ENCODE measurements around the gene LMF1.

LMF1 gene

GRCh38 chr16:977081-977701 is 6.4 kb upstream of the LMF1 start:
- H3K4me3 ChIP-seq (ENCODE audit: low read depth, low read length), result no peak overlapping the region
- no peak for TF ChIP-seq CTCF (IDR thresholded peaks at IDR 0.05; ENCODE audit: control insufficient read depth, extremely low read depth, insufficient read depth)
- no peak for DNase-seq (ENCODE audit: low read depth)

GRCh38 chr16:976389-976931 is 5.7 kb upstream of the LMF1 start:
- H3K4me3 ChIP-seq (ENCODE audit: low read depth, low read length), result no peak overlapping the region
- TF ChIP-seq CTCF (IDR thresholded peaks at IDR 0.05; ENCODE audit: control insufficient read depth, extremely low read depth, insufficient read depth), result no peak
- no peak for DNase-seq (ENCODE audit: low read depth)

GRCh38 chr16:975291-975690 is 4.5 kb upstream of the LMF1 start:
- no peak for TF ChIP-seq CTCF (IDR thresholded peaks at IDR 0.05; ENCODE audit: control insufficient read depth, extremely low read depth, insufficient read depth)
- H3K4me3 ChIP-seq (ENCODE audit: low read depth, low read length), result no peak overlapping the region
- DNase-seq (ENCODE audit: low read depth), result no peak

- H3K4me3 ChIP-seq (ENCODE audit: low read depth, low read length), result no peak overlapping the region
- no peak for TF ChIP-seq CTCF (IDR thresholded peaks at IDR 0.05; ENCODE audit: control insufficient read depth, extremely low read depth, insufficient read depth)
- no peak for DNase-seq (ENCODE audit: low read depth)
Observed at GRCh38 chr16:974611-975261, 4.0 kb upstream of the LMF1 start.

- no peak overlapping the region for H3K4me3 ChIP-seq (ENCODE audit: low read depth, low read length)
- no peak for TF ChIP-seq CTCF (IDR thresholded peaks at IDR 0.05; ENCODE audit: control insufficient read depth, extremely low read depth, insufficient read depth)
Observed at GRCh38 chr16:974001-974601, 3.3 kb upstream of the LMF1 start.

GRCh38 chr16:973366-973765 is 2.6 kb upstream of the LMF1 start:
- DNase-seq (ENCODE audit: low read depth), result no peak
- no peak overlapping the region for H3K4me3 ChIP-seq (ENCODE audit: low read depth, low read length)
- TF ChIP-seq CTCF (IDR thresholded peaks at IDR 0.05; ENCODE audit: control insufficient read depth, extremely low read depth, insufficient read depth), result no peak

More at GRCh38 chr16:974001-974601, 3.3 kb upstream of the LMF1 start:
- DNase-seq (ENCODE audit: low read depth), result no peak

Data from LNCaP clone FGC (cell line).